Memory B cell (primary cell): ENCODE measurements around the gene WNT7A.

ENCODE experiments used
- ATAC-seq: fragments of 150-1000 bp; cut with Tn5 transposase; 2 replicates; pipeline ENCODE4 v1.10.0; 2021; ENCODE audit warnings: low read depth, mild to moderate bottlenecking, moderate library complexity
- DNase-seq, 2 donors: peaks; one replicate each; pipeline ENCODE4 v3.0.0; 2022; ENCODE audit warnings: low spot score in 2 of 2
- H3K27ac Mint-ChIP-seq: one replicate; pipeline ENCODE4 v1.8.0; 2022; ENCODE audit warnings: mild to moderate bottlenecking, moderate library complexity, mixed read lengths
- H3K27me3 Mint-ChIP-seq: one replicate; pipeline ENCODE4 v1.8.0; 2022; ENCODE audit warnings: mixed read lengths
- H3K36me3 Mint-ChIP-seq: one replicate; pipeline ENCODE4 v1.8.0; 2022; ENCODE audit warnings: mild to moderate bottlenecking, mixed read lengths
- H3K4me1 Mint-ChIP-seq: one replicate; pipeline ENCODE4 v1.8.0; 2022; ENCODE audit warnings: mixed read lengths
- H3K4me3 Mint-ChIP-seq: one replicate; pipeline ENCODE4 v1.8.0; 2022; ENCODE audit warnings: mild to moderate bottlenecking, moderate library complexity, mixed read lengths
- H3K9me3 Mint-ChIP-seq: one replicate; pipeline ENCODE4 v1.8.0; 2022; ENCODE audit warnings: mixed read lengths

Gene WNT7A

GRCh38 chr3:13841826-13842225 lies 38.0 kb downstream of the WNT7A start:
- no peak for ATAC-seq
- Mint-ChIP-seq H3K9me3 (no peaks in the 10 kb centered on the region), H3K27me3 (no peaks in the 10 kb centered on the region), H3K4me3 (no peak overlapping the region), H3K36me3 (no peaks in the 10 kb centered on the region), H3K4me1 (no peaks in the 10 kb centered on the region), H3K27ac (no peak overlapping the region)
- no peak for DNase-seq

- H3K9me3 Mint-ChIP-seq, result no peaks in the 10 kb centered on the region
- no peaks in the 10 kb centered on the region for H3K27me3 Mint-ChIP-seq
- H3K27ac Mint-ChIP-seq, result no peak overlapping the region
- no peak overlapping the region for H3K4me3 Mint-ChIP-seq
- DNase-seq (no peak), ATAC-seq (no peak)
- H3K36me3 Mint-ChIP-seq, result no peaks in the 10 kb centered on the region
- no peaks in the 10 kb centered on the region for H3K4me1 Mint-ChIP-seq
These were observed 38.7 kb downstream of the WNT7A start for GRCh38 chr3:13841141-13841540.

GRCh38 chr3:13840456-13840855 lies 39.4 kb downstream of the WNT7A start:
- no peak for ATAC-seq
- H3K4me1 Mint-ChIP-seq, result no peaks in the 10 kb centered on the region
- H3K4me3 Mint-ChIP-seq, result no peak overlapping the region
- peaks cover 2% of the 10 kb centered on the region for H3K27me3 Mint-ChIP-seq
- DNase-seq, result no peak
- no peaks in the 10 kb centered on the region for H3K36me3 Mint-ChIP-seq
- H3K9me3 Mint-ChIP-seq, result no peaks in the 10 kb centered on the region
- no peak overlapping the region for H3K27ac Mint-ChIP-seq

GRCh38 chr3:13839726-13840340 lies 40.0 kb downstream of the WNT7A start:
- no peak for ATAC-seq
- H3K4me1 Mint-ChIP-seq, result no peaks in the 10 kb centered on the region
- no peak overlapping the region for H3K27ac Mint-ChIP-seq
- no peaks in the 10 kb centered on the region for H3K9me3 Mint-ChIP-seq
- DNase-seq, result no peak
- H3K36me3 Mint-ChIP-seq, result no peaks in the 10 kb centered on the region
- peaks cover 5% of the 10 kb centered on the region for H3K27me3 Mint-ChIP-seq
- no peak overlapping the region for H3K4me3 Mint-ChIP-seq

GRCh38 chr3:13839253-13839652 lies 40.6 kb downstream of the WNT7A start:
- Mint-ChIP-seq H3K4me1 (no peaks in the 10 kb centered on the region), H3K27me3 (peaks cover 10% of the 10 kb centered on the region), H3K9me3 (no peaks in the 10 kb centered on the region), H3K4me3 (no peak overlapping the region), H3K36me3 (no peaks in the 10 kb centered on the region), H3K27ac (no peak overlapping the region)
- ATAC-seq (no peak), DNase-seq (no peak)

GRCh38 chr3:13838421-13838820 lies 41.5 kb downstream of the WNT7A start:
- no peak for DNase-seq
- ATAC-seq, result no peak
- Mint-ChIP-seq H3K9me3 (no peaks in the 10 kb centered on the region), H3K4me1 (no peaks in the 10 kb centered on the region), H3K27me3 (peaks cover 10% of the 10 kb centered on the region), H3K4me3 (no peak overlapping the region), H3K36me3 (no peaks in the 10 kb centered on the region), H3K27ac (no peak overlapping the region)

- Mint-ChIP-seq H3K27me3 (peaks cover 14% of the 10 kb centered on the region), H3K27ac (no peak overlapping the region), H3K36me3 (no peaks in the 10 kb centered on the region), H3K4me3 (no peak overlapping the region), H3K9me3 (no peaks in the 10 kb centered on the region), H3K4me1 (no peaks in the 10 kb centered on the region)
- ATAC-seq, result no peak
- DNase-seq, result no peak
These were observed 42.1 kb downstream of the WNT7A start for GRCh38 chr3:13837751-13838150.

- peaks cover 19% of the 10 kb centered on the region for H3K27me3 Mint-ChIP-seq
- H3K27ac Mint-ChIP-seq, result no peak overlapping the region
- DNase-seq (no peak), ATAC-seq (no peak)
- no peak overlapping the region for H3K4me3 Mint-ChIP-seq
- peaks cover 4% of the 10 kb centered on the region for H3K9me3 Mint-ChIP-seq
- H3K36me3 Mint-ChIP-seq, result no peaks in the 10 kb centered on the region
- no peaks in the 10 kb centered on the region for H3K4me1 Mint-ChIP-seq
These were observed 42.9 kb downstream of the WNT7A start for GRCh38 chr3:13836658-13837587.

- H3K36me3 Mint-ChIP-seq, result no peaks in the 10 kb centered on the region
- no peak overlapping the region for H3K27ac Mint-ChIP-seq
- H3K27me3 Mint-ChIP-seq, result peaks cover 22% of the 10 kb centered on the region
- no peak for DNase-seq
- H3K4me1 Mint-ChIP-seq, result no peaks in the 10 kb centered on the region
- no peak overlapping the region for H3K4me3 Mint-ChIP-seq
- ATAC-seq, result no peak
- H3K9me3 Mint-ChIP-seq, result peaks cover 4% of the 10 kb centered on the region
These were observed 44.6 kb downstream of the WNT7A start for GRCh38 chr3:13835246-13835645.

- H3K4me3 Mint-ChIP-seq, result no peak overlapping the region
- no peaks in the 10 kb centered on the region for H3K36me3 Mint-ChIP-seq
- no peak for ATAC-seq
- DNase-seq, result no peak
- no peak overlapping the region for H3K27ac Mint-ChIP-seq
- H3K27me3 Mint-ChIP-seq, result peaks cover 22% of the 10 kb centered on the region
- H3K4me1 Mint-ChIP-seq, result no peaks in the 10 kb centered on the region
- H3K9me3 Mint-ChIP-seq, result peaks cover 4% of the 10 kb centered on the region
These were observed 45.4 kb downstream of the WNT7A start for GRCh38 chr3:13834258-13835035.

GRCh38 chr3:13833506-13834257 lies 46.2 kb downstream of the WNT7A start:
- Mint-ChIP-seq H3K36me3 (no peaks in the 10 kb centered on the region), H3K4me1 (no peaks in the 10 kb centered on the region), H3K9me3 (peaks cover 4% of the 10 kb centered on the region), H3K4me3 (no peak overlapping the region), H3K27ac (no peak overlapping the region), H3K27me3 (peaks cover 22% of the 10 kb centered on the region)
- DNase-seq, result no peak
- no peak for ATAC-seq

- ATAC-seq (no peak), DNase-seq (no peak)
- Mint-ChIP-seq H3K4me1 (no peaks in the 10 kb centered on the region), H3K27ac (no peak overlapping the region), H3K9me3 (peaks cover 4% of the 10 kb centered on the region), H3K4me3 (no peak overlapping the region), H3K36me3 (no peaks in the 10 kb centered on the region), H3K27me3 (peaks cover 24% of the 10 kb centered on the region)
These were observed 47.7 kb downstream of the WNT7A start for GRCh38 chr3:13832130-13832529.

- Mint-ChIP-seq H3K27ac (no peak overlapping the region), H3K36me3 (no peaks in the 10 kb centered on the region), H3K4me3 (no peak overlapping the region), H3K27me3 (peaks cover 24% of the 10 kb centered on the region), H3K4me1 (no peaks in the 10 kb centered on the region), H3K9me3 (peaks cover 4% of the 10 kb centered on the region)
- no peak for DNase-seq
- ATAC-seq, result no peak
These were observed 48.4 kb downstream of the WNT7A start for GRCh38 chr3:13831386-13831996.
